Caki2 (cell line): Measurements from ENCODE around the gene STT3B. TPM values are rescaled to one million over a fixed set of nuclear protein-coding genes. Genes with fewer than 3 reads are reported as not detected.
"Not testable (repeated sequence)": the region's sequence is repeated elsewhere in the genome, so short reads cannot be mapped to it uniquely, and the experiment has no call there.

ENCODE experiments used
- DNase-seq: peaks from one replicate; pipeline ENCODE4 v3.0.0-alpha.2; 2015; ENCODE audit warnings: low read depth
- in situ Hi-C: cut with HindIII; loops from 2 replicates; pipeline ENCODE4 v1.10.0; 2016; ENCODE audit warnings: low sequenced_read_pairs, low pct_unique_long_range_greater_than_20kb, mixed read lengths
- total RNA-seq: library from RNA; depleted of rRNA; stranded (reverse); fragments of >200 nt; shearing (Covaris generic); gene quantifications from 2 replicates; pipeline ENCODE4 v1.2.3, GENCODE V29; 2014; ENCODE audit warnings: low replicate concordance; rRNA removed

The STT3B gene
- total RNA-seq: 54.3 and 75.8 TPM in 2 replicates

- in situ Hi-C loops: no loop called here
- no peak for DNase-seq
Measured at GRCh38 chr3:31532587-31533168, at the start of gene STT3B. STT3B (plus strand) TSS chr3:31532925; CDS start chr3:31532999, 74 bp downstream.

GRCh38 chr3:31483776-31484175, 48.9 kb upstream of the STT3B start:
- DNase-seq: no peak
- in situ Hi-C loops: no loop called here

- DNase-seq: no peak
- in situ Hi-C loops: no loop called here
Measured at GRCh38 chr3:31485196-31485595, 47.5 kb upstream of the STT3B start.

- no peak for DNase-seq
- in situ Hi-C loops: no loop called here
Measured at GRCh38 chr3:31486865-31487533, 45.7 kb upstream of the STT3B start.

GRCh38 chr3:31488475-31489017, 44.2 kb upstream of the STT3B start:
- in situ Hi-C loops: no loop called here

GRCh38 chr3:31490502-31490901, 42.2 kb upstream of the STT3B start:
- in situ Hi-C loops: no loop called here

More at GRCh38 chr3:31488475-31489017, 44.2 kb upstream of the STT3B start:
- no peak for DNase-seq

GRCh38 chr3:31491660-31492059, 41.1 kb upstream of the STT3B start:
- no peak for DNase-seq
- in situ Hi-C loops: no loop called here

More at GRCh38 chr3:31490502-31490901, 42.2 kb upstream of the STT3B start:
- DNase-seq: no peak

- DNase-seq: no peak
- in situ Hi-C loops: no loop called here
Measured at GRCh38 chr3:31493149-31493548, 39.6 kb upstream of the STT3B start.

- in situ Hi-C loops: no loop called here
- DNase-seq: no peak
Measured at GRCh38 chr3:31495971-31496665, 36.6 kb upstream of the STT3B start.

- DNase-seq: no peak
- in situ Hi-C loops: no loop called here
Measured at GRCh38 chr3:31498791-31499190, 33.9 kb upstream of the STT3B start.

GRCh38 chr3:31499281-31499680, 33.4 kb upstream of the STT3B start:
- DNase-seq: no peak
- in situ Hi-C loops: no loop called here

- DNase-seq: no peak
- in situ Hi-C loops: no loop called here
Measured at GRCh38 chr3:31502803-31503221, 29.9 kb upstream of the STT3B start.

GRCh38 chr3:31503456-31503855, 29.3 kb upstream of the STT3B start:
- DNase-seq: no peak
- in situ Hi-C loops: no loop called here

GRCh38 chr3:31504230-31504629, 28.5 kb upstream of the STT3B start:
- DNase-seq: no peak
- in situ Hi-C loops: no loop called here

- no peak for DNase-seq
- in situ Hi-C loops: no loop called here
Measured at GRCh38 chr3:31505371-31506048, 27.2 kb upstream of the STT3B start.

- DNase-seq, in situ Hi-C loops: not testable (repeated sequence)
Measured at GRCh38 chr3:31506515-31506914, 26.2 kb upstream of the STT3B start.

- in situ Hi-C loops: no loop called here
- DNase-seq: no peak
Measured at GRCh38 chr3:31508452-31509146, 24.1 kb upstream of the STT3B start.

GRCh38 chr3:31509147-31509728, 23.5 kb upstream of the STT3B start:
- in situ Hi-C loops: no loop called here
- no peak for DNase-seq
